Endothelial cell of umbilical vein (primary cell): ENCODE data around the gene UBASH3B. TPM values are rescaled to one million over a fixed set of nuclear protein-coding genes. Genes with fewer than 3 reads are reported as not detected.

Experiments
- BruUV-seq: library from RNA; stranded (reverse); fragments of 400-500 nt; replicated peaks from 2 replicates; lab custom pipeline; 2021; lab: Mats Ljungman, UMichigan
- CTCF ChIA-PET: fragments of 300-600, 350-600 bp; sonication (Branson Sonifier 250); formaldehyde crosslinking; loops from one replicate; lab custom pipeline; 2021; ENCODE audit warnings: antibody characterized with exemption, inconsistent platforms; lab: Charles Lee
- POLR2A ChIA-PET: fragments of 300-600, 350-600 bp; sonication (Branson Sonifier 250); formaldehyde crosslinking; loops from one replicate; lab custom pipeline; 2021; ENCODE audit warnings: antibody characterized with exemption, inconsistent platforms; lab: Charles Lee
- DNase-seq: peaks from one replicate; pipeline ENCODE4 v3.0.0-alpha.2; 2011; ENCODE audit warnings: low read depth, low spot score
- FAIRE-seq: peaks from 2 replicates; lab custom pipeline; 2011; peaks lifted over from hg19 to GRCh38; lab: Jason Lieb, UNC
- H2AFZ ChIP-seq: 2 replicates; pipeline ENCODE4 v1.6.0; 2012; ENCODE audit warnings: low read depth, low read length, control low read depth, inconsistent platforms
- H3K27ac ChIP-seq: 2 replicates; pipeline ENCODE4 v1.5.1; 2011; ENCODE audit warnings: low read depth, mild to moderate bottlenecking, control low read depth, low read length, moderate library complexity; ENCODE audit not compliant: insufficient read depth
- H3K27me3 ChIP-seq, 2 experiments: 2 replicates each; pipeline versions ENCODE4 v1.6.0 to v1.6.1; 2011; ENCODE audit warnings: low read length in 2 of 2, mixed read lengths in 1 of 2; ENCODE audit not compliant: control insufficient read depth in 2 of 2, insufficient read depth in 2 of 2
- H3K36me3 ChIP-seq, 2 experiments: 2 replicates in 1 of 2; 3 replicates in 1 of 2; pipeline ENCODE4 v1.5.1; 2011; ENCODE audit warnings: low read length in 2 of 2, mild to moderate bottlenecking in 1 of 2, moderate library complexity in 1 of 2; ENCODE audit not compliant: control insufficient read depth in 2 of 2, insufficient read depth in 2 of 2; ENCODE audit errors: extremely low read depth in 1 of 2
- H3K4me1 ChIP-seq: 3 replicates; pipeline ENCODE4 v1.5.1; 2011; ENCODE audit warnings: mild to moderate bottlenecking, low read length; ENCODE audit not compliant: control insufficient read depth, insufficient read depth; ENCODE audit errors: extremely low read depth
- H3K4me2 ChIP-seq: 2 replicates; pipeline ENCODE4 v1.6.1; 2011; ENCODE audit warnings: low read length, control low read depth, mixed read lengths; ENCODE audit not compliant: insufficient read depth
- H3K4me3 ChIP-seq, 3 experiments: fragments of 200-600 bp in 1 of 3; sonication (generic), shearing (Covaris generic) in 1 of 3; replicated peaks in 1 of 3; 2 replicates each; pipeline ENCODE4 v1.5.1; 2011 to 2016; ENCODE audit warnings: control low read depth in 3 of 3, low read length in 3 of 3, mild to moderate bottlenecking in 2 of 3, inconsistent platforms in 1 of 3, low read depth in 1 of 3, moderate library complexity in 1 of 3; ENCODE audit not compliant: insufficient read depth in 1 of 3
- H3K79me2 ChIP-seq: 2 replicates; pipeline ENCODE4 v1.6.0; 2012; ENCODE audit warnings: low read length, inconsistent platforms; ENCODE audit not compliant: control insufficient read depth, insufficient read depth
- H3K9ac ChIP-seq: replicated peaks from 2 replicates; pipeline ENCODE3; 2011; ENCODE audit warnings: low read length, control low read depth; ENCODE audit not compliant: insufficient read depth; ENCODE audit errors: extremely low read depth
- H3K9me1 ChIP-seq: replicated peaks from 3 replicates; pipeline ENCODE4 v1.6.0; 2011; ENCODE audit warnings: mild to moderate bottlenecking, low read length; ENCODE audit not compliant: control insufficient read depth, insufficient read depth; ENCODE audit errors: extremely low read depth
- H3K9me3 ChIP-seq: replicated peaks from 2 replicates; pipeline ENCODE4 v1.5.1; 2012; ENCODE audit warnings: low read length, inconsistent platforms; ENCODE audit not compliant: control insufficient read depth, insufficient read depth
- H4K20me1 ChIP-seq: replicated peaks from 2 replicates; pipeline ENCODE3; 2011; ENCODE audit warnings: mild to moderate bottlenecking, low read length; ENCODE audit not compliant: control insufficient read depth, insufficient read depth; ENCODE audit errors: extremely low read depth
- CTCF ChIP-seq, 2 donors: IDR thresholded peaks; 1 replicate in 1 of 2; 2 replicates in 1 of 2; pipeline ENCODE4 v1.5.1; 2011; ENCODE audit warnings: low read length in 2 of 2, mild to moderate bottlenecking in 2 of 2, moderate library complexity in 2 of 2, control low read depth in 1 of 2, inconsistent platforms in 1 of 2, low read depth in 1 of 2; ENCODE audit not compliant: insufficient read depth in 1 of 2; ENCODE audit errors: extremely low read depth in 1 of 2
- EZH2 ChIP-seq: IDR thresholded peaks from 2 replicates; pipeline ENCODE4 v1.6.1; 2012; ENCODE audit warnings: borderline replicate concordance, low read depth, mild to moderate bottlenecking, moderate library complexity, low read length, inconsistent platforms; ENCODE audit not compliant: severe bottlenecking
- FOS ChIP-seq: IDR thresholded peaks from 2 replicates; pipeline ENCODE4 v1.6.1; 2011; ENCODE audit warnings: mild to moderate bottlenecking, low read length, moderate library complexity, borderline replicate concordance; ENCODE audit not compliant: insufficient read depth
- GATA2 ChIP-seq: IDR thresholded peaks from 2 replicates; pipeline ENCODE4 v1.7.0; 2011; ENCODE audit warnings: low read depth, mild to moderate bottlenecking, moderate library complexity, mixed read lengths, low read length; ENCODE audit not compliant: insufficient read length, insufficient read depth
- JUN ChIP-seq: IDR thresholded peaks from 2 replicates; pipeline ENCODE4 v1.6.1; 2011; ENCODE audit warnings: borderline replicate concordance, low read depth; ENCODE audit not compliant: insufficient read length, insufficient read depth
- MAX ChIP-seq: IDR thresholded peaks from 2 replicates; pipeline ENCODE4 v1.6.1; 2011; ENCODE audit not compliant: insufficient read depth, insufficient read length
- MYC ChIP-seq: IDR thresholded peaks from one replicate; pipeline ENCODE4 v1.6.1; 2011; ENCODE audit warnings: mild to moderate bottlenecking, low read depth, low read length
- POLR2A ChIP-seq: IDR thresholded peaks from 2 replicates; pipeline ENCODE4 v1.6.1; 2012; ENCODE audit warnings: low read depth, mild to moderate bottlenecking, control low read depth, low read length
- POLR2AphosphoS5 ChIP-seq: IDR thresholded peaks from 2 replicates; pipeline ENCODE4 v1.6.1; 2012; ENCODE audit warnings: low read depth, mild to moderate bottlenecking, control low read depth, low read length, moderate library complexity; ENCODE audit not compliant: insufficient read depth
- dilution Hi-C: fragments of 300-500 bp; cut with MboI; formaldehyde crosslinking; loops from one replicate; pipeline ENCODE4 v1.15.0; 2019; ENCODE audit warnings: low sequenced_read_pairs; ENCODE audit not compliant: extremely low pct_ligation_motif_present
- intact Hi-C: fragments of 100-400 bp; cut with micrococcal nuclease; formaldehyde crosslinking; loops from one replicate; pipeline ENCODE4 v1.10.0; 2022
- polyA plus RNA-seq, 4 experiments: library from polyadenylated mRNA; depleted of rRNA in 3 of 4; stranded (reverse) in 3 of 4; unstranded in 1 of 4; fragments of >200 nt; gene quantifications; 2 replicates each; pipeline versions ENCODE4 v1.2.1 to v1.2.3, GENCODE V29; 2011 to 2012; ENCODE audit warnings: missing spikeins in 1 of 4
- total RNA-seq: library from RNA; stranded (reverse); gene quantifications from 2 replicates; pipeline ENCODE4 v1.2.3, GENCODE V29; 2021

UBASH3B gene
- total and polyA plus RNA-seq, 2 donors (not counting 3 experiments of a cell fraction or from before 2014, with no cell fraction given): 23.7 to 38.1 TPM

- ChIA-PET CTCF (interaction anchor here (0.8 to 2.1 kb wide), 5 partner anchors 9 to 86 kb away, joined by 3 to 10 read pairs (median 4); no protein-coding TSS in a partner anchor), POLR2A (no interaction called here)
- no peak overlapping the region for H2AFZ ChIP-seq
- H4K20me1 ChIP-seq: no peaks in the 10 kb centered on the region
- H3K79me2 ChIP-seq: peaks cover 16% of the 10 kb centered on the region
- H3K4me3 ChIP-seq: no peak overlapping the region
- FAIRE-seq: no peak
- H3K9me1 ChIP-seq: no peaks in the 10 kb centered on the region
- BruUV-seq: no TSS peak
- no peak overlapping the region for H3K4me2 ChIP-seq
- H3K27me3 ChIP-seq: no peaks in the 10 kb centered on the region
- H3K9ac ChIP-seq: no peak overlapping the region
- H3K36me3 ChIP-seq: no peaks in the 10 kb centered on the region
- intact Hi-C loops (no loop called here), dilution Hi-C loops (no loop called here)
- TF ChIP-seq FOS (no peak), GATA2 (no peak), MAX (no peak), CTCF (IDR thresholded peaks at IDR 0.05; ENCODE audit: extremely low read depth in 1 of 2, insufficient read depth in 1 of 2, low read depth in 1 of 2, low read length in 2 of 2) (no peak), POLR2A (no peak), MYC (no peak), EZH2 (no peak), POLR2AphosphoS5 (no peak), JUN (no peak)
- peaks cover 18% of the 10 kb centered on the region for H3K4me1 ChIP-seq
- no peaks in the 10 kb centered on the region for H3K9me3 ChIP-seq
- no peak for DNase-seq
- no peak overlapping the region for H3K27ac ChIP-seq
Observed at GRCh38 chr11:122695076-122695615, 39.6 kb downstream of the UBASH3B start.
